Fibroblast of skin of scalp (primary cell): ENCODE measurements around the gene UNC5A.

ENCODE experiments used
- DNase-seq: peaks from one replicate; pipeline ENCODE4 v3.0.0-alpha.2; 2013

Gene UNC5A

DNA sequence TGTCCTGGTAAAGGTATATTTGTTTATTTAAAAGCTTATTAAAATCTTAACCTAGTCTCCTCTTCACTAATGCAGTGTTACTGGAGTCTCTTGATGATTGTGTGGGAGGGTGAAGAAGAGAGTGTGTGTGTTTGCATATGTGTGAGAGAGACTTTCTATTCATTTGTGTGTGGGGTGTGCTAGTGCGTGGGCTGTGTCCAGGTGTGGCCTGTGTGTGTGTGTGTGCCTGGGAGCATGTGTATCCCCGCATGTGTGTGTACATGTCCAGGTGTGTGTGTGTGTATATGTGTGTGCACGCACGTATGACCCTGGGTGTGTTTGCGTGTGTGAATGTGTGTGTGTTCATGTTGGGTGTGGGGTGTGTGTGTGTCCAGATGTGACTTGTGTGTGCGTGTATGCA is 10.3 kb upstream of the UNC5A start:
- no peak for DNase-seq

DNA sequence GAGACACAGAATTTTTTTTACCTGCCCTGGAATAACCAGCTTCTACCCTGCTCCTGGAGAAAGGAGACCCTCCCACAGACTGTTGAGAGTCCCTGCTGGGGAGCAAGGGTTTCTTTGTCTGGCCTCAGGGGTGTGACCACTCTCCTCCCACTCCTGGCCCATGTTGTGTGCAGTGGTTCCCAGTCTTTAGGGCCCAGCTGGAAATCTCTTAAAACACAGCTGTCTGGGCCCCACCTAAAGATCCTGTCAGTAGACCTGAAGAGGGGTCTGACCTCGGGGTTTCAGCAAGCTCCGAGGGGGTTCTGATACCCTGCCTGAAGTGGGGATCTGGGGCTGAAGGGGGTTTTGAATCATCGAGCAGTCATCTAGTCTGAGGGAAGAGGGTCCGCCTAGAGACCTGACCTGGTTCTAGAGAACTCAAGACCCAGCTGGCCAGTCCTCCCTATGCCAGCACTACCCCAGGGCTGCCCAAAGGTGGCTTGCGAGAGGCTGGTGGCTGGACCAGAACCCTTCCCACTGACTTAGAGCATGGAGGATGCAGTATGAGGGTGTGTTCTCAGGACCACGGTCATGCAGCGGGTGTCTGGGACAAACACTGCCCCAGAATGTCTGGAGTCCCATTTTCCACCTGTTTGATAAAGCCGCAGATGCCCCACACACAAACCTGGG is 8.1 kb upstream of the UNC5A start:
- no peak for DNase-seq

DNA sequence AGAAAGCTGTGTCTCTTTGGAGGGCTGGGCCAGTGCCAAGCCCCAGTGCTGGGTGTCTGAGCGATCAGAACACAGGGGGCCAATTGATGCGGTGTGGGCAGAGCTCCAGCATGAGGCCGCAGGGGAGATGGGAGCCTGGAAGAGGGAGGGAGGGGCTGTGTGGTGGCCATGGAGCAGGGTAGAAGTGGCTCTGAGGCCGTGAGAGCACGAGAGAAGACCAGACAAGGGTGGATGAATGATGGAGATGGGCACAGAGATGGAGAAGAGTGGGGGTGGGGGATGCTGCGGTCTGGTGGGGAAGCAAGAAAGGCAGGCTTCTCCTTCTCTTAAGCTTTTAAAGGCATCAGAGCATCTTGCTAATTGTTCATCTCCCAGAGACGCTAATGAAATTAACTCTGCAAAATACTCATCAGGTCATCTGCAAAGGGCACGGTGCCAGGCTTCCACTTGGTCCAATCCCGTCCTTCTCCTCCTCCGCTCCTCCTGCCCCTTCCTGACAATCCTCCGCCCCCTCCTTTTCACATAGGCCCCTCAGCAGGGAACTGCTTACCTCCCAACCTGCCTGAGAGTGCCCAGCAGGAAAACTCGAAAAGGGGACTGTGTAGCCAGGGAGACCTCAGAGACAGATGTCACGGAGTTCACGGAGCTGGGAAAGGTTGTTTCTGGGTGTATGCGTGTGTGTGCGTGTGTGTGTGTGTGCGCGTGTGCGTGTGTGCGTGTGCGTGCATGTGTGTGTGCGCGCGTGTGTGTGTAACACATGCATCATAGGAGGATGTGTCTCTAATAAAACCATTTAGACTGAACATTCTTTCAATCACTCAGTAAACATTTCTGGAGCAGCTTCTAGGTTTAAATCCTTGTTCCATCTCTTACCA is 7.1 kb upstream of the UNC5A start:
- no peak for DNase-seq

GRCh38 chr5:176803943-176804498 is 6.3 kb upstream of the UNC5A start:
- peak; percentile 18 for DNase-seq

- no peak for DNase-seq
These were observed 4.2 kb upstream of the UNC5A start for GRCh38 chr5:176806137-176806536.

DNA sequence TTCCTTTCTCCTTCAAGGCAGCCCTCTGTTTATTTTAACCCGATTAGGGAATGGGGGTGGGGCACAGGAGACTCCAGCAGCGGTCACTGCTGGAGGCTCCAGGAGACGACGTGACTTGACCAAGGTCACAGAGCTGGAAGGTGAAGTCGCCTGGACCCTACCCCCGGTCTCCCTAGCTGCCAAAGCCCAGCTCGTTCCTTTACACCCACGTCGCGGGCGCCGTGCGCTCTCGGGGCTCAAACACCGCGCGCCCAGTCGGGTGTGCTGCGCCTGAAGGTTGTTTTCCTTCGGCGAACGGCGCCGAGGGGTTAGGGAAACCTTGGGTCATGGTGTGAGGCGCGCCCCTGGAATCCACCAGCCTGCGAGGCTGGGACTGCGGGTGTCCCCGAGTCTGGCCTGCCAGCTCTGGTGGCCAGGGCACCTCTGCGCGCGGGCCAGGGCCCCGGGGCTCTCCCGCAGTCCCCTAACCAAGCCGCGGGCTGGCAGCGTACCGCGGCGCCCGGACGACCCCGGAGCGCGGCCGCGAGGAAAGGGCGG is 747 bp upstream of the UNC5A start:
- no peak for DNase-seq

DNA sequence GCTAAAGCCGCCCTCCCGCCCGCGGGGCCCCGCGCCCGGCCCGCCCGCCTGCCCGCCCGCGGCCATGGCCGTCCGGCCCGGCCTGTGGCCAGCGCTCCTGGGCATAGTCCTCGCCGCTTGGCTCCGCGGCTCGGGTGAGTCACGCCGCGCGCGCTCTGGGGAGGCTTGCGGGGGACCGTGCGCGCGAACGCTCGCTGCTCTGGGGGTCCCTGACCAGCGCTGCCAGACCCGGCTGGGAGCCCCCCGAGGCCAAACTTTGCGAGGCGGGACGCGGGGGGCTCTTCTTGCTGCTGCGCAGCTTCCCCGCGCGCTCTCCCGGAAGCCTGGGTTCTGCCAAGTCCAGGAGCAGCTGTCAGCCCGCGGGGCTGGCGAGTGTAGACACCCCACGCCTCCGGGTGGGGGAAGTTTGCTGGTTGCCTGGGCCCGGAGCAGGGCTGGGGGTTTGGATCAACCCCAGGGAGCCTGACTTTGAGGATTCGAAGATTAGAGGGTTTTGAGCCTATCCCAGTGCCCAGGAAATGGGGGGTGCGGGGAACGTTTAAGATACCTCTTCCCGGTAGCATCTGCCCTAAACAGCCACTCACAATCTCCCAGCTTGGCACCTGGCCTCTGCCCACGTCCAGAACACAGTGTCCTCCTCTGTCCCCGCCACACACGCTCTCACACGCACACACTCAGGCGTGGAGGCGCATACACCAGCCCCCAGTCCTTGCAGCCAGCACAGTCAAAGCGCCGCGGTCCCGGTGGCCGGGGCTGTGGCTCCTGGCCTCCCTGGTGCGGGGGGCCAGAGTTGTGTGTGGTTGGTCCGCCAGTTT is 535 bp downstream of the UNC5A start:
- no peak for DNase-seq

GRCh38 chr5:176812269-176813259 is 2.2 kb downstream of the UNC5A start:
- DNase-seq = no peak

GRCh38 chr5:176813587-176814312 is 3.4 kb downstream of the UNC5A start:
- no peak for DNase-seq

- DNase-seq = no peak
These were observed 3.9 kb downstream of the UNC5A start for GRCh38 chr5:176814313-176814685.

- DNase-seq = no peak
These were observed 4.6 kb downstream of the UNC5A start for GRCh38 chr5:176814836-176815438.

GRCh38 chr5:176816043-176816745 is 5.8 kb downstream of the UNC5A start:
- no peak for DNase-seq

DNA sequence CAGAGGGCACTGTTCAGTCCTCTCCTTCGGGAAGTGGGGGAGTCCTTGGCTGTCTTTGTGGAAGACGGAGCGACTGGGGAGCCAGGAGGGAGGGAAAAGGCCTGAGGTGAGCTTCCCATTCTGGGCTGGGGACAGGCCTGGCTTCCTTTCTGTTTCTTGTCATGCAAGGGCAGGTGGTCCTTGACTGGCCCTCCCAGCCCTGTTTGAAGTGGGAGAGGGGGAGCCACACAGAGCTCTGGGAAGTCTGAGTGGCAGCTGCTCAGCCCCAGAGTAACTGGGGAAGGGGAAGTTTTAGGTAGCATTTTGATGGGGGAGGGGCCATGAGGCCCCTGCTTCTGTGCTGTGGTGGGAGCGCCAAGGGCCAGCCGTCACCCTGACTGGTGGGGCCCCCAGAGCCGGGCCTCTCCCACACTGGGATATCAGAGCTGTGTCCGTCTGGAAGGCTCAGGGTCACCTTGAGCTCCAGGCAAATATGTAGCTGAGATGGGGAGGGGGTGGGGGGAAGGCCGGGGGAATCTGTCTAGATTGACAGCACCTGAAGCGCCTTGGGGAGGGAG is 6.5 kb downstream of the UNC5A start:
- no peak for DNase-seq

DNA sequence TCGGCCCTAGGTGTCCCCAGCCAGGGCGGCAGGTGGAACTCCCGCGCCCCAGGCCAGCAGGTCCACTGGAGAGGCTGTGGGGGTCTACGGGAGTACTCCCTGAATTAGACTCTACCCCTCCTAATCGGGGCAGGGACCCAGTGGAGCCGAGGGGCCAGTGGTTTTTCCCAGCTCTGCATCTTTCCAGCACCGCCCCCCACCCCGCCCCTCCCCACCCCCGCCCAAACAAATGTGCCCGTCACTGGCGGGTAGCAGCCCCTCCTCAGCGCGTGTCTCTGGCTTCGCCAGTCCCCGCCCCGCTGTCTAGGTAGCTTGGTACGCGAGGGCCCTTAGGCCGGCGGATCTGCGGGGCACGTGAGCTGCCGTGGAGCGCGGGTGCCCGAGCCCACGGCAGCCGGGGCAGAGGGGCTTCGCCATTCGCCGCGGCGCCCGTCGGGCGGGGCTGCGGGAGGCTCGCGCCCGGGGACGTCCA is 7.0 kb downstream of the UNC5A start:
- no peak for DNase-seq

GRCh38 chr5:176817841-176818377 is 7.5 kb downstream of the UNC5A start:
- no peak for DNase-seq

- DNase-seq = no peak
These were observed 8.2 kb downstream of the UNC5A start for GRCh38 chr5:176818391-176819098.

GRCh38 chr5:176819476-176819875 is 9.1 kb downstream of the UNC5A start:
- no peak for DNase-seq

DNA sequence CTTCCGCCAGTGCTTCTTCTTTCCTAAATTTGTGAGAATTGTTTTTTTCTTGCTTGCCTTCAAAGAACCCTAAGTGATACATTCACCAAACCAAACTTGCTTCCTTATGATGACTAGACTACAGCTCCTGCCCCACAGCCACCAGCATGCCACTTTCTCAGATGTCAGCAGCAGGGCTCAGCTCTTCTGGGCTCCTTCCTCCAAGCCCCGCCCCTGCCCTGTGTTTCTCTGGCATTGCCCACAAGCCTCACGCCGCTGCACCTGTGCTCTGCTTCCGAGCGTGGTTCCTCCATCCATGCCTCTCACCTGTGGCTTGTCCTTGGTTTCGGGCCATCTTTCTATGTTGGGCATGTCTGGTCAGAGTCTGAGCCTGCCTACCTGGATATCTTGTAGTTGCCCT is 10.6 kb downstream of the UNC5A start:
- DNase-seq = no peak
